Measurements from ENCODE around the gene TIGD1.

The TIGD1 gene

GRCh38 chr2:232526372-232526941 lies 23.9 kb downstream of the TIGD1 start:
- no peak overlapping the region for H3K27ac ChIP-seq
- H3K4me3 ChIP-seq: no peak overlapping the region

DNA sequence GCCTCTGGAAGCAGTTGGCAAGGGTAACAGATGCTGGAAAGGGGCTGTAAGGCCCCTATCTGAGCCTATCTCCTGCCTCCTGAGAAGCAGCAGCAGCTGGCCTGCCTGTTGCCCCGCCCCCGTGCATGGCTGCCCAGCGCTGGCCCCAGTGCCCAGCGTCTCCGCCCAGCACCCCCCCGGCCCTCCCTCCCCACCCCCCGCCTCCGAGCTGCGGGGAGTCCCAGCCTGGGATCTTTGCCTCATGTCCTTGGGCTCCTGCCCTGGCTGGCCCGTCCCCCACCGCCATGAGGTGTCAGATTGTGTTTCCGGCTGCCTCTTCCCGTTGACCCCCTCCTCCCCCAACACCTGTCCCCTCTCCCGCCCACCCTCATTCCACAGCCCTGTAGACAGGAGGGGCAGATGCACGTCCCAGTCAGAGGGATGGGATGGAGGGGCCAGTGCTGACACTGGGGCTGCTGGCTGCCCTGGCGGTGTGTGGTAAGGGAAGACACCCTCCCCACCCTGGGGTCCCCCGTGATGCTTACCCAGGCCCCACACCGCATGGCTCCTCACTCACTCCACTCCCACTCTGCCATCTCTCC lies 24.5 kb downstream of the TIGD1 start, which contains the start of gene CHRND:
CHRND (plus strand) TSS at position 370 of the 581 bp plus-strand sequence; CDS start at position 426, 56 bp downstream.
- H3K4me3 ChIP-seq: no peak within 1 kb of the TSS
- H3K27ac ChIP-seq: no peak within 1 kb of the TSS

GRCh38 chr2:232525199-232525598 lies 25.2 kb downstream of the TIGD1 start:
- no peak overlapping the region for H3K27ac ChIP-seq
- no peak overlapping the region for H3K4me3 ChIP-seq

- H3K27ac ChIP-seq: no peak overlapping the region
- no peak overlapping the region for H3K4me3 ChIP-seq
Observed at GRCh38 chr2:232524771-232525170, 25.6 kb downstream of the TIGD1 start.

DNA sequence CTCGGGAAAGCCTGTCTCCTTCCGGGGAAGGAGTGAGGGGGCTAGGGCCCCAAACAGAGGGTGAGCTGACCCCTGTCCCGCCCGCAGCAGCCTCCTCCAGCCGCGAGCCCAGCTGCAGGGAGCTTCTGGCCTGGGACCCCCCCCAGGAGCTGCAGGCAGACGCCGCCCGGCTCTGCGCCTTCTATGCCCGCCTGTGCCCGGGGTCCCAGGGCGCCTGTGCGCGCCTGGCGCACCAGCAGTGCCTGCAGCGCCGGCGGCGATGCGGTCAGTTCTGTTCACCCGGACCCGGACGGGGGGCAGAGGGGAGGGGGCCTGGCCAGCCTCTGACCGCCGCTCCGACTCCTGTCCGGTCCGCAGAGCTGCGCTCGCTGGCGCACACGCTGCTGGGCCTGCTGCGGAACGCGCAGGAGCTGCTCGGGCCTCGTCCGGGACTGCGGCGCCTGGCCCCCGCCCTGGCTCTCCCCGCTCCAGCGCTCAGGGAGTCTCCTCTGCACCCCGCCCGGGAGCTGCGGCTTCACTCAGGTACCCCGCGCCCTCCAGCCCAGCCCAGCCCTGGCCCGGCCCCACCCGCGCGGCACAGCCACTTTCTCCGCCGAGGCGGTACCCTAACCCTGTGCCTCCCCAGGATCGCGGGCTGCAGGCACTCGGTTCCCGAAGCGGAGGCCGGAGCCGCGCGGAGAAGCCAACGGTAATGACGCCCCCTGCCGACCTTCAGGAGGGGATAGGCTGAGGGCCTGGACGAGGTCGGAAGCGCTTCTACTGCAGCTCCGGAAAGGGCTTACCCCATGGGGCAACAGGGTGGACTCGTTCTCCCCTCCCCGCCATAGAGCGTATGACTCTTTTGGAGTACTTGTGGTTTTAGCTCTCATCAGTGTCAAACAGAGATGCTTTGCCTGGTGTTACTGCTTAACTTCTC lies 26.4 kb downstream of the TIGD1 start:
- Histone ChIP-seq H3K27ac (no peak overlapping the region), H3K4me3 (peak overlapping the region in 2 of 7 experiments; percentile 3 to 25)

DNA sequence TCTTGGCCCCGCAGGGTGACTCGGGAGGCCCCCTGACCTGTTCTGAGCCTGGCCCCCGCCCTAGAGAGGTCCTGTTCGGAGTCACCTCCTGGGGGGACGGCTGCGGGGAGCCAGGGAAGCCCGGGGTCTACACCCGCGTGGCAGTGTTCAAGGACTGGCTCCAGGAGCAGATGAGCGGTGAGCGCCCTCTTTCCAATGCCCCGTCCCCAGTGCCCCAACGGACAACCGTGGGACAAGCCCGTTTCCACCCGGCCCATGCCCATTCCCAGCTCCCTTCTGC lies 27.0 kb downstream of the TIGD1 start:
- H3K27ac ChIP-seq: no peak overlapping the region
- no peak overlapping the region for H3K4me3 ChIP-seq

DNA sequence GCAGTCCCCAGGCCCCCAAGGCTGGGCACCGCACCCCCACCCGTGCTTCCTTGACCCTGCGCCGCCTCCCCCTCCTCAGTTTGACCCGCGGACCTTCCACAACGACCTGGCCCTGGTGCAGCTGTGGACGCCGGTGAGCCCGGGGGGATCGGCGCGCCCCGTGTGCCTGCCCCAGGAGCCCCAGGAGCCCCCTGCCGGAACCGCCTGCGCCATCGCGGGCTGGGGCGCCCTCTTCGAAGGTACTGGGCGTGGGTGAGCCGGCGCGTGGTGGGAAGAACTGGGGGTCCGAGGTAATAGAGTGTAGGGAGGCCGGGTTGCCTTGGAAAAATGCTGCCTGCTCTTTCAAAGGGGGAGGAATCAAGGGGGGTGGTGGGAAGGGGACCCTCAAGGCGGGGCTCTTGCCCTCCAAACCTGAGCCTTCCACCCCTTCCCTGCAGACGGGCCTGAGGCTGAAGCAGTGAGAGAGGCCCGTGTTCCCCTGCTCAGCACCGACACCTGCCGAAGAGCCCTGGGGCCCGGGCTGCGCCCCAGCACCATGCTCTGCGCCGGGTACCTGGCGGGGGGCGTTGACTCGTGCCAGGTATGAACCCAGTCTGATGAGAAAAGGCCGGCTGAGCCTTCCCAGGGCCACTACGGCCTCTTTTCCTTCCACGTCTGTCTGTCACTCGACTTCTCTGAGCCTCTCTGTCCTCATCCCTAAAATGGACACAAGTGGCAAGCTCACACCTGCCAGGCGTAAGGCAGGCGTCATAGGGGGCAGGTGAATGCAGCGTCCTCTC lies 27.5 kb downstream of the TIGD1 start:
- H3K4me3 ChIP-seq: peak overlapping the region in 1 of 7 experiments; percentile 11
- no peak overlapping the region for H3K27ac ChIP-seq

DNA sequence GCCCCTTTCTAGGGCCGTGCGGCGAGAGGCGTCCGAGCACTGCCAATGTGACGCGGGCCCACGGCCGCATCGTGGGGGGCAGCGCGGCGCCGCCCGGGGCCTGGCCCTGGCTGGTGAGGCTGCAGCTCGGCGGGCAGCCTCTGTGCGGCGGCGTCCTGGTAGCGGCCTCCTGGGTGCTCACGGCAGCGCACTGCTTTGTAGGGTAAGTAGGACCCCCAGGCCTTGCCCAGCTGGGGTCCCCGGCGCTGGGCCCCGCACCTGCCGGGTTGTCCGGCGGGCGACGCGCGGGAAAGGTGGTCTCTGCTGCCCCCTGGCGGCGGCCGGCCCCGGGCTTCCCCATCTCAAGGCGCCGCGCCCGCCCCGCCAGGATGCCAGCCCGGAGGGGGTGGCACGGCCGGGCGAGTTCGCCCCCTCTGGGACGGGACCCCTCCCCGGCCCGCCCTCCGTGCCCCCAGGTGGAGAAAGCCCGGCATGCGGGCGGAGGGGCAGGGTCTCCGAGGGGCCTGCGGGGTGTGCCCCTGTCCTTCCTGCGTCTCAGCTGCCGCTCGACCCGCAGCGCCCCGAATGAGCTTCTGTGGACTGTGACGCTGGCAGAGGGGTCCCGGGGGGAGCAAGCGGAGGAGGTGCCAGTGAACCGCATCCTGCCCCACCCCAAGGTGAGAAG lies 28.3 kb downstream of the TIGD1 start:
- Histone ChIP-seq H3K27ac (no peak overlapping the region), H3K4me3 (peak overlapping the region in 2 of 7 experiments; percentile 8 to 11)

GRCh38 chr2:232521098-232521497 lies 29.3 kb downstream of the TIGD1 start:
- no peak overlapping the region for H3K27ac ChIP-seq
- no peak overlapping the region for H3K4me3 ChIP-seq

- H3K27ac ChIP-seq: no peak overlapping the region
- H3K4me3 ChIP-seq: no peak overlapping the region
Observed at GRCh38 chr2:232520489-232520888, 29.9 kb downstream of the TIGD1 start.

DNA sequence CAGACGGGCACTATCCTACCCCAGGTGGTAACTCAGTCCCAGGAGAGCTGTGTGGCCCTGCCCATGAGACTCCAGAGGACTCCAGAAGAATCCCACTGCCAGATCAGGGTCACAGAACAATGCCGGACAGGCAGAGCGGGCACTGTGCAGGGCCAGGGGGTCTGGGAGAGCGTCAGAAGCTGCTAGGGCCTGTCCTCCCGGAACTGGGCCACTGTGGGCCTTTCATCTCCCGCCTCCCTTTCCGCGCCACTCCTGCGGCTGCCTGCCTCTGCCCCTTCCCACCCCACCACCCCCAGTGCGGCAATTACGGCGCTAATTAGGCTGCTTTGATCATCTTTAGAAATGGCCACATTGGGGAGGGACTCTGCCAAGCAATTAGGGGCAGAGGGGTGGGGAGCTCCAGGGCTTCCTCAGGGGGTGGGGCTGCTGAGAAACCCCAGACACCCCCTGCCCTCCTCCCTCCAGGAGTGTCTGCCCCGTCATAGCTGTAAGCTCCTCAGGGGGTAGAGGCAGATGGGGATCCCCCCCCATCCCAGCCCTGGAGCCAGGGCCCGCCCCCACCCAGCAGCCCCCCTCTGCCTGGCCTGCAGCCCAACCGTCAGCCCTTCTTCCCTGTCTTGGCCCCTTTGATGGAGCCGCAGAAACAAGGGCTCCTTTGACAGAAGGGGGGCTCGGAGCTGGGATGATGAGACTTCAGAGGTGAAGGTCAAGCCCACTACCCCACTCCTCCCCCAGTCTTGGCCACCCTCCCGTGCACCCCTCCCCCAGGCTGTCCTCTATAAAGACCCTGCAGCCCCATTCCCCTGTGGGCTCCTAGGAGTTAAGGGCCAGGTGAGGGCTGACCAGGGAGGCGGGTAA lies 30.5 kb downstream of the TIGD1 start, which contains the start of gene PRSS56:
PRSS56 (plus strand) TSS at position 808 of the 858 bp plus-strand sequence. CDS start 211 bp downstream, outside the sequence.
- no peak within 1 kb of the TSS for H3K27ac ChIP-seq
- no peak within 1 kb of the TSS for H3K4me3 ChIP-seq

- no peak overlapping the region for H3K4me3 ChIP-seq
- H3K27ac ChIP-seq: no peak overlapping the region
Observed at GRCh38 chr2:232518844-232519243, 31.5 kb downstream of the TIGD1 start.

GRCh38 chr2:232516551-232516950 lies 33.8 kb downstream of the TIGD1 start:
- Histone ChIP-seq H3K27ac (no peak overlapping the region), H3K4me3 (no peak overlapping the region)

DNA sequence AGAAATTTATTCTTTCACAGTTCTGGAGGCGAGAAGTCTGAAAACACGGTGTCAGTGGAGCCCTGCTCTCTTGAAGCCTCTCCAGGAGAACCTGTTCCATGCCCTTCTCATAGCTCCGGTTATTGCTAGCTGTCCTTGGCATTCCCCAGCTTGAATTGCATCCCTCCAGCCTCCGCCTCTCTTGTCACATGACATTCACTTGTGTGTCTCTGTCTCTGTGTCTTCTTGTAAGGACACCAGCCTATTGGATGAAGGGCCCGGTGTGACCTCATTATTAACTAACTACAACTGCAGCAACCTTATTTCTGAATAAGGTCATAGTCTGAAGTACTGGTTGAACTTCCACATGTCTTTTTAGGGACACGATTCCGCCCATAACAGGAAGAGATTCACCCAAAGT lies 34.7 kb downstream of the TIGD1 start:
- Histone ChIP-seq H3K4me3 (no peak overlapping the region), H3K27ac (no peak overlapping the region)

DNA sequence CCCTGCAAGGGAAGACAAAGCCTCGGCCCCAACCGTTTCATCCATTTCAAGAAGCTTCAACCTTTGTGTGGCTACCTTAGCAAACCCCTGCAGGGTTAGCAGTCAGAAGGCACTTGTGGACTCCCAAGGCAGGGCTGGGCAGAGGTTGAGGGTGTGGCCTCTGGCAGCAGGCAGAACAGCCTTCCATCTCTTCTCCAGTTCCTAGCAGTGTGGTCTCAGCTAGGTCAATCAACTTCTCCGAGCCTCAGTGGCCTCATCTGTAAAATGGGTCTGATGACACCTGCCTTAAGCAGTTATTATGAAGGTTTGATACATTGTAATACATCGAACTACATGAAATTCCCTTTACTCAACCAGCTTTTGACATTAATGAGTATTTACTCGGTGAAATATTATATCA lies 37.0 kb downstream of the TIGD1 start:
- Histone ChIP-seq H3K4me3 (no peak overlapping the region), H3K27ac (no peak overlapping the region)

GRCh38 chr2:232512602-232513001 lies 37.8 kb downstream of the TIGD1 start:
- Histone ChIP-seq H3K4me3 (no peak overlapping the region), H3K27ac (no peak overlapping the region)

GRCh38 chr2:232511336-232511890 lies 38.9 kb downstream of the TIGD1 start:
- H3K27ac ChIP-seq: no peak overlapping the region
- H3K4me3 ChIP-seq: no peak overlapping the region

- Histone ChIP-seq H3K4me3 (no peak overlapping the region), H3K27ac (no peak overlapping the region)
Observed at GRCh38 chr2:232508251-232508650, 42.1 kb downstream of the TIGD1 start.
